HG02840 (cell line): ENCODE results near the gene ZYG11A.
"Not testable (repeated sequence)": the region's sequence is repeated elsewhere in the genome, so short reads cannot be mapped to it uniquely, and the experiment has no call there.

Source experiments
- ATAC-seq: cut with Tn5 transposase; IDR thresholded peaks from one replicate; pipeline ENCODE4 v1.9.1; 2021; ENCODE audit warnings: mild to moderate bottlenecking, moderate library complexity, moderate number of reproducible peaks; ENCODE audit not compliant: unreplicated experiment, low FRiP score

The ZYG11A gene

GRCh38 chr1:52869727-52870126 is 27.2 kb downstream of the ZYG11A start:
- not testable (repeated sequence) for ATAC-seq

- ATAC-seq, result no peak
Measured at GRCh38 chr1:52876843-52877242, 34.3 kb downstream of the ZYG11A start.

DNA sequence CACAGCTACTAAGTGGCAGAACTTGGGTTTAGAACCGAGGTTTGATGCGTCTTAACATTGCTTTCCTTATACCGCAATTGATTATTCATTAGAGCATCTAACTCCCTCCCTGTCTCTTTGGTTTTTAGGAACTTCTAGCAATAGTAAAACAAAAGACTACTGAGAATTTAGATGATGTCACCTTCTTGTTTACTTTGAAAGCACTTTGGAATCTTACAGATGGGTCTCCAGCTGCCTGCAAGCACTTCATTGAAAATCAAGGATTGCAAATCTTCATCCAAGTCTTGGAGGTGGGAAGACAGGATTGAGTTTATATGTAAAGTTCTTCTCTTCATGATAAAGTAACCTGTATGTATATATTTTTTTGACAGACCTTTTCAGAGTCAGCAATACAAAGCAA is 35.0 kb downstream of the ZYG11A start:
- no peak for ATAC-seq

- no peak for ATAC-seq
Measured at GRCh38 chr1:52880206-52880605, 37.6 kb downstream of the ZYG11A start.

- no peak for ATAC-seq
Measured at GRCh38 chr1:52887483-52887882, 44.9 kb downstream of the ZYG11A start.

DNA sequence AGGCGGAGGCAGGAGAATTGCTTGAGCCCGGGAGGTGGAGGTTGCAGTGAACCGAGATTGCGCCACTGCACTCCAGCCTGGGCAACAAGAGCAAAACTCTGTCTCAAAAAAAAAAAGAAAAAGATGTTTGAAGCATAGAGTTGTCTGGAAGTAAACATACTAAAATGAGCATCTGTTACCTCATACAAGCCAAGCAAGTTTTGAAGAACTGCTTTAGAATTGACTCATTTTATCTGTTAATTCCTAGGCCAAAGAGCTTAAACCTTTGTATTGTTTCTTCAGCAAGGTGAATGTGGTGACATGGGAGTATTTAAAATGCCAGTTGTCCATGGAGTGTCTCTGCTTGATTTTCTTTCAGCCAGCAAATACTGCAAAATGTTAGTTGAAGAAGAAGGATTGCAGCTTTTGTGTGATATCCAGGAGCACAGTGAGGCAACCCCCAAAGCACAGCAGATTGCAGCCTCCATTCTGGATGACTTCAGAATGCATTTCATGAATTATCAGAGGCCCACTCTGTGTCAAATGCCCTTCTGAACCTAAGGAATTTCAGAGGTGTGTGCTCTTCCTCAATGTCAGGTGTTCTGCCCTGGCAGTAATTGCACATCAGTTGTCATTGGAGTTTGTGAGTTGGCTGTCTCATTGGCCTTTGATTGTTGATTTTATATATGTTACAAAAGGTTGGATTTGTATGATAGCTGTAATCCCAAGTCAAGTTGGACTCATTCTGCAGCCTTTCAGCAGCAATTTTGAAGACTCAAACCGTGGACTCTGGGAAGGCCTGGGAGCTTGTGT is 50.1 kb downstream of the ZYG11A start:
- ATAC-seq, result no peak

DNA sequence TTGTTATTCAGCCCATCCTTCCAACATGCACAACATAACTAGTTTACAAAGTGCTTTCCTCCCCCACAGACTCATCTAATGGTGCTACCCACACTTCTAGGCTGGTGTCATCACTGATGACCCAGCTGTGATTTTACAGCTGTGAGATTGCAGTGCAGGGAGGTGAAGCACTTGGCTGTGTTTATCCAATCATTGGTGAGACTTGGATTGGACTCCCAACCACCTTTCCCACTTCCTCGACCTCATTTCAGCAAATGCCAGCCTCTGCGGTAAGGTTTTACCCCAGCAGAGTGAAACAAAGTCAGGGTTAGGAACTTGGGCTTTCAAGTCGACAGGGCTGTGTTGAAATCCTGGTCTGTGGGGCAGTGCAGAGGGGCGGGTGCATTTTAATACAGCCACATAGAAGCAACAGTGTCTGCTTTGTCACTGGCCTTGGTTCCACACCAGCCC is 56.9 kb downstream of the ZYG11A start:
- no peak for ATAC-seq

GRCh38 chr1:52900402-52900801 is 57.8 kb downstream of the ZYG11A start:
- no peak for ATAC-seq

- ATAC-seq, result no peak
Measured at GRCh38 chr1:52901384-52901783, 58.8 kb downstream of the ZYG11A start.

DNA sequence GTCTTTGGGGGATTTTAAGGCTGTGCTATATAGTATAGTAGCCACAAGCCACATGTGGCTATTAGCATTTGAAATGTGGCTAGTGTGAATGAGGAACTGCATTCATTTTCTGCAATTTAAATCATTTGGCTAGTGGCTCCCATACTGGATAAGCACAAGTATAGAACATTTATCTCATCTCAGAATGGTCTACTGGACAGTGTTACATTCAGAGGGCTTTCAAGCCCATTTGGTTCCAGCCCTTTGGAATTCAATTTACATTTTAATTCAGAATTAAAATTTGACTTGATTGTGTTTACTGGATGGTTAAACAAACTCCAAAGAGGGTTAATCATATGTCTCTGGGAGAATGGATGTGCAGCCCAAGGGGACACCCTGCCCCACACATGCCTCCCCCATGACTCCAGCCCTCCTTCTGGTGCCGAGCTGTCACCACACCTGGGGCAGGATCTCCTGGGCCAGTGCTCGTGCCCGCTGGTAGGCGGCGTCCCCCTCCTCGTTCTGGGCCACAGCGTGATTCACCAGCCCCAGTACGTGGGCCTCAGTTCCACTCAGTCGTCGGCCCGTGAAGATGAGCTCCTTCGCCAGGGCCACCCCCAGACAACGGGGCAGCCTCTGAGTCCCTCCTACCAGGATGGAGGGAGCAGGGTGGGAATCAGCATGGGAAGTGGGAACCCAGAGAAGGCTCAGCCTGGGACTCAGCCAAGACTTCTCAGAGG is 61.8 kb downstream of the ZYG11A start:
- no peak for ATAC-seq

GRCh38 chr1:52904927-52905698 is 62.6 kb downstream of the ZYG11A start:
- no peak for ATAC-seq

GRCh38 chr1:52906135-52906603 is 63.6 kb downstream of the ZYG11A start:
- no peak for ATAC-seq

DNA sequence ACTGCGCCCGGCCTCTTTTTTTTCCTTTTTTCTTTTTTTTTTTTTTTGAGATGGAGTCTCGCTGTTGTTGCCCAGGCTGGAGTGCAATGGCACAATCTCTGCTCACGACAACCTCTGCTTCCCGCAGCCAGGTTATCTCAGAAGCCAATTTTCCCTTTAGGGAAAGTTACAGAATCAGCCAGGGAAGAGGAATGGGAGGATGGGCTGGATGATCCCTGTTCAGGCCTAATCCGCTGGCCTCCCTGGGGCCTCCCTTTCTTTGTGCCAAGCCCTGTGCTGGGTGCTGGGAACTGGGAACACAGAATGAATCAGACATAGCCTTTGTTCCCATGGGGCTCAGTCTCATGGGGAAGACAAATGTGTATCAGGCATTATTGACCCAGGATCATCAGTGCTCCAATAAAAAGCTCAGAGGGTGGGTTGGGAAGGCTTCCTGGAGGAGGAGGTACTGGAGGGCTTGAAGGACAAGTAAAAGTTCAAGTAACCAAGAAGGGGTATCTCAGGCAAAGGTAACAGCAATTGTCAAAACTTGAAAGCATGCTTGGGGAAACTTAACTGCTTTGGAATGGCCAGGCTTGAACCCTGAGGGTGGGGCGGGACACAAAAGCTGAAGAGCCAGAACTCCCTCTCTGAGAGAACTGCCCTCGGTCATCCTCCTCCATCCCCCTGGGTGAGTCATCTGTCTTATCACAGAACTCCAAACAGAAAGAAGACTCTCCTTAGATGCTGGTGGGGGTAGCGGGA is 64.7 kb downstream of the ZYG11A start:
- no peak for ATAC-seq

DNA sequence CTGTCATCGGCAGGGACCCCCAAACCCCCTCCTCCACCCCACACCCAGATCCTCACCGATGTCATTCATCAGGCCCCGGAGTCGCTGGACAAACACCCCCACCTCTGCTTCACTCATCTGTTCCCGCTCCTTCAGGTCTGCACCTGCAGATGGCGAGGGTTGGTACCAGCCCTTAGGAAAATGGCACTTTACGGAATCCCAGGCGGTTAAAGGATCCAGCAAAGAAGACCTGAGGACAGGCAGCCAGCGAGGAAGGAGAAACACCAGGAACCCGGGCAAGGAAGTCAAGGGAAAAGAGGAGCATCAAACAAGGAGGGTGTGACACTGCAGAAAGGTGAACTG is 65.2 kb downstream of the ZYG11A start:
- no peak for ATAC-seq

- no peak for ATAC-seq
Measured at GRCh38 chr1:52911541-52911940, 69.0 kb downstream of the ZYG11A start.

GRCh38 chr1:52913014-52913413 is 70.5 kb downstream of the ZYG11A start:
- ATAC-seq, result no peak

GRCh38 chr1:52913537-52913936 is 71.0 kb downstream of the ZYG11A start:
- no peak for ATAC-seq

- ATAC-seq, result no peak
Measured at GRCh38 chr1:52914463-52914862, 71.9 kb downstream of the ZYG11A start.

DNA sequence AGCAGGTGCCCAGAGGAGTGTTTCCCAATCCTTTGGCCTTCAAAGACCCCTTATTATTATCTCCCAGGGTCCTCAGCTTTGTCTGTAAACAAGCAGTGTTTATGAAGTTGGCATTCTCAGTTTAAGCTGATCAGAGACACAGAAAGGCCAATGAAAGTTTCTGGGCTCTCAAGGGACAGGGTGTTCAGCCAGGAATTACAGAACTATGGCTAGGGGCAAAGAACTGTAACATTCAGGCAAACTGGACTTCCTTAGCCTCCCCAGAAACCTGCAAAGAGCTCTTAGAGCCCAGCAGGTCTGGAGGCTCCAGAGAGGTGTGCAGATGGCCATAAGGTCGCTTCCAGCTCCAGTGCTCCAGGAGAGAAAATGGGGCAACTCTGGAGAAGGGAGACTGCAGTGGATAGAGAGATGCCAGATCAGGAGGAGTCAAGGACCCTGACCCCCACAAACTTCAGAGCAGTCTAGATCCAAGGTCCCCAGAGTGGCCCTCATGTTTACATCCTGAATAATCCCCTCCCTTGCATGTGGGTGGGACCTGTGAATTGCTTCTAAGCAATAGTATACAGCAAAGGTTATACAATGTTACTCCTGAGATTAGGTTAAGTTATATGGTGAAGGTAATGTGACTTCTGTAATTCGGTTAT is 72.8 kb downstream of the ZYG11A start:
- ATAC-seq, result no peak

- ATAC-seq, result no peak
Measured at GRCh38 chr1:52915855-52916220, 73.3 kb downstream of the ZYG11A start.
